AG09309 (cell line): ENCODE results near the gene LCE2D.

Experiments used
- DNase-seq: peaks from one replicate; pipeline ENCODE4 v3.0.0-alpha.2; 2010; ENCODE audit warnings: low read depth
- H3K4me3 ChIP-seq: 2 replicates; pipeline ENCODE4 v1.5.1; 2011; ENCODE audit warnings: mild to moderate bottlenecking, low read depth, low read length, moderate library complexity; ENCODE audit not compliant: control insufficient read depth
- CTCF ChIP-seq: IDR thresholded peaks from 2 replicates; pipeline ENCODE4 v1.5.1; 2011; ENCODE audit warnings: mild to moderate bottlenecking, low read depth, low read length, inconsistent platforms; ENCODE audit not compliant: insufficient read depth, control insufficient read depth; ENCODE audit errors: missing control alignments

Gene LCE2D

GRCh38 chr1:152663098-152663497 lies at the start of gene LCE2D:
LCE2D (plus strand) TSS chr1:152663380; CDS start chr1:152664106, 726 bp downstream.
- DNase-seq, result no peak
- TF ChIP-seq CTCF, result no peak
- H3K4me3 ChIP-seq, result no peak within 1 kb of the TSS

GRCh38 chr1:152613511-152613910 lies 49.7 kb upstream of the LCE2D start, which contains the start of gene LCE3B:
LCE3B (plus strand) TSS chr1:152613811; CDS start chr1:152613811, 0 bp downstream.
- H3K4me3 ChIP-seq, result no peak within 1 kb of the TSS
- DNase-seq, result no peak
- no peak for TF ChIP-seq CTCF

GRCh38 chr1:152621993-152622392 lies 41.2 kb upstream of the LCE2D start:
- no peak overlapping the region for H3K4me3 ChIP-seq
- DNase-seq, result no peak
- no peak for TF ChIP-seq CTCF

GRCh38 chr1:152622803-152623202 lies 40.4 kb upstream of the LCE2D start, which contains the start of gene LCE3A:
LCE3A (minus strand) TSS chr1:152623103; CDS start chr1:152623103, 0 bp downstream.
- no peak for TF ChIP-seq CTCF
- DNase-seq, result no peak
- H3K4me3 ChIP-seq, result no peak within 1 kb of the TSS

- TF ChIP-seq CTCF, result peak; percentile 4
- DNase-seq, result no peak
- H3K4me3 ChIP-seq, result no peak overlapping the region
These were observed 39.9 kb upstream of the LCE2D start for GRCh38 chr1:152623203-152623844.

GRCh38 chr1:152626744-152627143 lies 36.4 kb upstream of the LCE2D start:
- no peak for DNase-seq
- no peak for TF ChIP-seq CTCF
- no peak overlapping the region for H3K4me3 ChIP-seq
